IMR-90 (cell line): ENCODE data around the gene L3MBTL4. TPM values are rescaled to one million over a fixed set of nuclear protein-coding genes. Genes with fewer than 3 reads are reported as not detected.
A peak's percentile ranks its signal among the peaks of the same experiment; 100 is the strongest.

ENCODE experiments used
- ATAC-seq: fragments of 200-7000 bp; cut with Tn5 transposase; 2 replicates; pipeline ENCODE4 v1.9.1; 2020; ENCODE audit warnings: low read depth, mild to moderate bottlenecking, moderate library complexity
- Bru-seq: library from RNA; stranded (reverse); fragments of 400-500 nt; gene quantifications from one replicate; lab custom pipeline; 2021; lab: Mats Ljungman, UMichigan
- BruChase-seq, 2 experiments: library from RNA; stranded (reverse); fragments of 400-500 nt; gene quantifications; one replicate each; lab custom pipeline; 2021; lab: Mats Ljungman, UMichigan
- BruUV-seq: library from RNA; stranded (reverse); fragments of 400-500 nt; replicated peaks from 2 replicates; lab custom pipeline; 2021; lab: Mats Ljungman, UMichigan
- CTCF ChIA-PET: fragments of 300-600 bp; formaldehyde crosslinking; extraction: SDS; loops from one replicate; lab custom pipeline; 2021; ENCODE audit warnings: antibody characterized with exemption; lab: Yijun Ruan, JAX
- POLR2A ChIA-PET: fragments of 300-600 bp; sonication (Branson Sonifier 250); formaldehyde crosslinking; loops from one replicate; lab custom pipeline; 2022; ENCODE audit warnings: antibody characterized with exemption; ENCODE audit not compliant: unreplicated experiment; lab: Charles Lee
- DNase-seq: peaks from one replicate; pipeline ENCODE4 v3.0.0; 2013
- H2AFZ ChIP-seq: replicated peaks from 2 replicates; pipeline ENCODE3; 2013; ENCODE audit warnings: low read length, mild to moderate bottlenecking; ENCODE audit not compliant: poor library complexity
- H2AK5ac ChIP-seq: 2 replicates; pipeline ENCODE4 v1.6.1; 2013; ENCODE audit warnings: low read depth, low read length, inconsistent platforms
- H2AK9ac ChIP-seq: replicated peaks from 2 replicates; pipeline ENCODE3; 2013; ENCODE audit warnings: mild to moderate bottlenecking, low read depth, low read length, moderate library complexity; ENCODE audit not compliant: poor library complexity
- H2BK120ac ChIP-seq: 2 replicates; pipeline ENCODE4 v1.6.1; 2013; ENCODE audit warnings: low read depth, low read length, inconsistent platforms
- H2BK15ac ChIP-seq: 3 replicates; pipeline ENCODE4 v1.6.1; 2013; ENCODE audit warnings: low read depth, low read length, inconsistent platforms
- H2BK20ac ChIP-seq: 2 replicates; pipeline ENCODE4 v1.6.1; 2013; ENCODE audit warnings: low read depth, mild to moderate bottlenecking, inconsistent platforms, low read length, moderate library complexity
- H2BK5ac ChIP-seq: 2 replicates; pipeline ENCODE4 v1.6.1; 2013; ENCODE audit warnings: mild to moderate bottlenecking, low read depth, low read length, inconsistent platforms; ENCODE audit not compliant: poor library complexity, severe bottlenecking
- H3K14ac ChIP-seq: replicated peaks from 2 replicates; pipeline ENCODE4 v1.6.1; 2013; ENCODE audit warnings: low read depth, low read length, inconsistent platforms
- H3K18ac ChIP-seq: 2 replicates; pipeline ENCODE4 v1.6.1; 2013; ENCODE audit warnings: low read depth, low read length, control low read depth
- H3K23ac ChIP-seq: 2 replicates; pipeline ENCODE4 v1.6.1; 2013; ENCODE audit warnings: low read depth, low read length, inconsistent platforms
- H3K27ac ChIP-seq: 2 replicates; pipeline ENCODE4 v1.5.1; 2013; ENCODE audit warnings: mild to moderate bottlenecking, control low read depth, low read length; ENCODE audit not compliant: insufficient read depth
- H3K27me3 ChIP-seq: 2 replicates; pipeline ENCODE4 v1.6.1; 2013; ENCODE audit warnings: low read length; ENCODE audit not compliant: control insufficient read depth, insufficient read depth
- H3K36me3 ChIP-seq: 2 replicates; pipeline ENCODE4 v1.6.1; 2013; ENCODE audit warnings: low read length, mixed read lengths; ENCODE audit not compliant: control insufficient read depth, insufficient read depth
- H3K4ac ChIP-seq: 2 replicates; pipeline ENCODE4 v1.6.1; 2013; ENCODE audit warnings: low read depth, low read length, inconsistent platforms
- H3K4me1 ChIP-seq: 2 replicates; pipeline ENCODE4 v1.6.1; 2013; ENCODE audit warnings: low read length, mixed read lengths; ENCODE audit not compliant: control insufficient read depth, insufficient read depth
- H3K4me2 ChIP-seq: 2 replicates; pipeline ENCODE4 v1.6.1; 2013; ENCODE audit warnings: low read depth, mild to moderate bottlenecking, control low read depth, low read length, moderate library complexity
- H3K4me3 ChIP-seq: 2 replicates; pipeline ENCODE4 v1.5.1; 2013; ENCODE audit warnings: low read depth, mild to moderate bottlenecking, control low read depth, low read length, moderate library complexity; ENCODE audit not compliant: insufficient read depth
- H3K56ac ChIP-seq: 2 replicates; pipeline ENCODE4 v1.6.1; 2013; ENCODE audit warnings: low read length, inconsistent platforms; ENCODE audit not compliant: insufficient read depth; ENCODE audit errors: extremely low read depth
- H3K79me1 ChIP-seq, 2 experiments: 2 replicates each; pipeline ENCODE4 v1.6.1; 2013; ENCODE audit warnings: low read length in 2 of 2, inconsistent platforms in 1 of 2, low read depth in 1 of 2
- H3K9ac ChIP-seq: 2 replicates; pipeline ENCODE4 v1.6.1; 2013; ENCODE audit warnings: low read depth, low read length, control low read depth
- H3K9me1 ChIP-seq: 2 replicates; pipeline ENCODE4 v1.6.1; 2013; ENCODE audit warnings: low read length, inconsistent platforms; ENCODE audit not compliant: insufficient read depth
- H3K9me3 ChIP-seq: 2 replicates; pipeline ENCODE4 v1.6.1; 2013; ENCODE audit warnings: low read length; ENCODE audit not compliant: control insufficient read depth, insufficient read depth
- H4K20me1 ChIP-seq: 2 replicates; pipeline ENCODE4 v1.6.1; 2013; ENCODE audit warnings: low read length, inconsistent platforms; ENCODE audit not compliant: insufficient read depth
- H4K5ac ChIP-seq: 2 replicates; pipeline ENCODE4 v1.6.1; 2013; ENCODE audit warnings: mild to moderate bottlenecking, low read depth, low read length, control low read depth
- H4K8ac ChIP-seq, 2 experiments: 2 replicates each; pipeline ENCODE4 v1.6.1; 2013; ENCODE audit warnings: low read depth in 2 of 2, low read length in 2 of 2, control low read depth in 1 of 2, inconsistent platforms in 1 of 2
- H4K91ac ChIP-seq: 2 replicates; pipeline ENCODE4 v1.6.1; 2013; ENCODE audit warnings: low read depth, low read length, inconsistent platforms; ENCODE audit not compliant: insufficient read depth
- BHLHE40 ChIP-seq: fragments of 150-350 bp; IDR thresholded peaks from 2 replicates; pipeline ENCODE4 v1.6.1; 2016; ENCODE audit warnings: mild to moderate bottlenecking, low read depth, low read length
- CEBPB ChIP-seq: IDR thresholded peaks from 2 replicates; pipeline ENCODE4 v1.6.1; 2012; ENCODE audit warnings: low read depth, low read length, improper control_type of control experiment
- CHD1 ChIP-seq: IDR thresholded peaks from 2 replicates; pipeline ENCODE4 v1.6.1; 2012; ENCODE audit warnings: low read depth, low read length, improper control_type of control experiment
- CTCF ChIP-seq: conservative IDR thresholded peaks from 2 replicates; pipeline ENCODE4 v1.5.1; 2012; ENCODE audit warnings: mild to moderate bottlenecking, low read depth, low read length, improper control_type of control experiment
- FOS ChIP-seq: fragments of 150-350 bp; IDR thresholded peaks from 2 replicates; pipeline ENCODE4 v1.6.1; 2016; ENCODE audit warnings: low read depth, low read length
- MAFK ChIP-seq: IDR thresholded peaks from 2 replicates; pipeline ENCODE4 v1.6.1; 2012; ENCODE audit warnings: low read depth, low read length, improper control_type of control experiment
- MAZ ChIP-seq: IDR thresholded peaks from 2 replicates; pipeline ENCODE4 v1.6.1; 2012; ENCODE audit warnings: low read depth, mild to moderate bottlenecking, low read length, improper control_type of control experiment, moderate library complexity, borderline replicate concordance
- NFE2L2 ChIP-seq: fragments of 150-350 bp; IDR thresholded peaks from 2 replicates; pipeline ENCODE4 v1.6.1; 2016; ENCODE audit warnings: low read depth, mild to moderate bottlenecking, low read length
- POLR2A ChIP-seq: IDR thresholded peaks from 2 replicates; pipeline ENCODE4 v1.6.1; 2012; ENCODE audit warnings: mild to moderate bottlenecking, low read depth, low read length
- RCOR1 ChIP-seq: IDR thresholded peaks from 2 replicates; pipeline ENCODE4 v1.6.1; 2012; ENCODE audit warnings: mild to moderate bottlenecking, low read length, improper control_type of control experiment; ENCODE audit not compliant: insufficient replicate concordance
- SMC3 ChIP-seq: fragments of 150-350 bp; IDR thresholded peaks from 2 replicates; pipeline ENCODE4 v1.6.1; 2016; ENCODE audit warnings: low read depth, mild to moderate bottlenecking, antibody characterized with exemption, low read length, moderate library complexity
- USF2 ChIP-seq: fragments of 150-350 bp; IDR thresholded peaks from 2 replicates; pipeline ENCODE4 v1.6.1; 2017; ENCODE audit warnings: mild to moderate bottlenecking, antibody characterized with exemption, low read length, low read depth
- WGBS, 2 experiments: methylation state at CpG; one replicate each; pipeline versions ENCODE4 v1.1.5 to v1.1.7; 2013; ENCODE audit warnings: missing lambda C conversion rate in 2 of 2; ENCODE audit not compliant: insufficient read length in 1 of 2; ENCODE audit errors: extremely low coverage in 2 of 2; 5-methylcytosine and 5-hydroxymethylcytosine counted together
- dilution Hi-C: fragments of 300-500 bp; cut with HindIII; formaldehyde crosslinking; loops from one replicate; pipeline ENCODE4 v1.14.3; 2018; ENCODE audit warnings: low sequenced_read_pairs; ENCODE audit not compliant: unreplicated experiment
- in situ Hi-C: fragments of 300-500 bp; cut with MboI; formaldehyde crosslinking; loops from 3 replicates; pipeline ENCODE4 v1.14.3; 2019; ENCODE audit warnings: low sequenced_read_pairs, inconsistent platforms, mixed read lengths
- intact Hi-C: fragments of 100-400 bp; cut with micrococcal nuclease; formaldehyde crosslinking; loops from 2 replicates; pipeline ENCODE4 v1.10.0; 2022
- long read RNA-seq: library from polyadenylated mRNA; unstranded; transcript quantifications from one replicate; pipeline ENCODE4 v2.0.0, GENCODE V29; 2021; ENCODE audit not compliant: unreplicated experiment
- polyA plus RNA-seq, 3 experiments: library from polyadenylated mRNA; depleted of rRNA; stranded (reverse); fragments of >200 nt; gene quantifications; 2 replicates each; pipeline ENCODE4 v1.2.3, GENCODE V29; 2012; ENCODE audit warnings: low replicate concordance in 1 of 3
- total RNA-seq: library from RNA; depleted of rRNA; stranded (reverse); fragments of >200 nt; gene quantifications from 2 replicates; pipeline ENCODE4 v1.2.3, GENCODE V29; 2012; rRNA removed

L3MBTL4 gene
- under 0.01 TPM in 1 of 2 replicates, not detected in the other for total RNA-seq
- 0.02 and 0.03 TPM in 2 replicates for polyA plus RNA-seq (2012; rRNA removed)
- 0.01 TPM in 1 of 2 replicates, not detected in the other for polyA plus RNA-seq (2012; cell fraction: cytosol; rRNA removed)
- 0.01 TPM in 2 replicates for polyA plus RNA-seq (2012; cell fraction: nucleus; rRNA removed; ENCODE audit: low replicate concordance)
- percentile 7 among the genes with signal in this experiment for Bru-seq, nascent RNA
- BruChase-seq, experiment 1, labeled RNA remaining after a 6-hour chase: percentile 9 among the genes with signal in this experiment
- BruChase-seq, experiment 2, labeled RNA remaining after a 2-hour chase: percentile 9 among the genes with signal in this experiment
- long read RNA-seq: 0 reads

- WGBS, 2 experiments: 1% methylated on average over 23 of the region's 67 CpGs; no CpG with 5 or more reads in 1 of the 2 experiments
- BruUV-seq: no TSS peak
- no peak within 1 kb of the TSS for H3K23ac ChIP-seq
- no peak within 1 kb of the TSS for H4K5ac ChIP-seq
- H2AK5ac ChIP-seq: no peak within 1 kb of the TSS
- no peaks in the 10 kb centered on the region for H3K36me3 ChIP-seq
- intact Hi-C loops: loop anchor here (10.0 kb wide), 1 partner anchor 470 kb away; no protein-coding TSS in a partner anchor
- peak within 1 kb of the TSS; percentile 42 for H3K4me2 ChIP-seq
- no peak for DNase-seq
- no peak within 1 kb of the TSS for H2BK20ac ChIP-seq
- no peak within 1 kb of the TSS for H3K27ac ChIP-seq
- no peaks in the 10 kb centered on the region for H3K9me1 ChIP-seq
- no peaks in the 10 kb centered on the region for H4K20me1 ChIP-seq
- dilution Hi-C loops: no loop called here
- no peak within 1 kb of the TSS for H4K8ac ChIP-seq
- no peak within 1 kb of the TSS for H3K9ac ChIP-seq
- no peaks in the 10 kb centered on the region for H3K4me1 ChIP-seq
- no peak within 1 kb of the TSS for H4K91ac ChIP-seq
- CTCF ChIA-PET: no interaction called here
- no peak within 1 kb of the TSS for H3K56ac ChIP-seq
- H3K4ac ChIP-seq: no peak within 1 kb of the TSS
- no peak for TF ChIP-seq CTCF
- no peak for TF ChIP-seq NFE2L2
- no peak for TF ChIP-seq CHD1
- no peak for TF ChIP-seq SMC3
- TF ChIP-seq MAZ: no peak
- no peak for TF ChIP-seq FOS
- no peak for TF ChIP-seq USF2
- TF ChIP-seq CEBPB: no peak
- TF ChIP-seq RCOR1: no peak
- no peak for TF ChIP-seq BHLHE40
- no peak for TF ChIP-seq POLR2A
- no peak for TF ChIP-seq MAFK
- 0 out of 2 replicates have a peak, but pooled peaks cover 3% of the 10 kb centered on the region for H3K9me3 ChIP-seq
- no peak within 1 kb of the TSS for H3K18ac ChIP-seq
- ATAC-seq: peak; percentile 58
- H3K27me3 ChIP-seq: peaks cover 34% of the 10 kb centered on the region
- no peak within 1 kb of the TSS for H2BK120ac ChIP-seq
- H3K14ac ChIP-seq: no peak within 1 kb of the TSS
- H3K79me1 ChIP-seq: no peaks in the 10 kb centered on the region
- peak within 1 kb of the TSS; percentile 70 for H2AK9ac ChIP-seq
- POLR2A ChIA-PET: no interaction called here
- peak within 1 kb of the TSS; percentile 44 for H3K4me3 ChIP-seq
- H2BK5ac ChIP-seq: no peak within 1 kb of the TSS
- in situ Hi-C loops: no loop called here
- H2AFZ ChIP-seq: peak within 1 kb of the TSS; percentile 80
- H2BK15ac ChIP-seq: no peak within 1 kb of the TSS
Measured at GRCh38 chr18:6414723-6415417, at the start of gene L3MBTL4. L3MBTL4 (minus strand) TSS chr18:6414911; CDS start chr18:6311625, 103,286 bp downstream.
